HG02973 (cell line): ENCODE results near the gene OGA.

Experiments used
- ATAC-seq: cut with Tn5 transposase; IDR thresholded peaks from one replicate; pipeline ENCODE4 v1.9.1; 2021; ENCODE audit warnings: moderate library complexity; ENCODE audit not compliant: unreplicated experiment

Gene OGA

GRCh38 chr10:101837748-101838147 is 19.5 kb upstream of the OGA start:
- ATAC-seq: no peak

- ATAC-seq: no peak
Observed at GRCh38 chr10:101835362-101835761, 17.1 kb upstream of the OGA start.

- ATAC-seq: no peak
Observed at GRCh38 chr10:101834341-101834740, 16.1 kb upstream of the OGA start.

DNA sequence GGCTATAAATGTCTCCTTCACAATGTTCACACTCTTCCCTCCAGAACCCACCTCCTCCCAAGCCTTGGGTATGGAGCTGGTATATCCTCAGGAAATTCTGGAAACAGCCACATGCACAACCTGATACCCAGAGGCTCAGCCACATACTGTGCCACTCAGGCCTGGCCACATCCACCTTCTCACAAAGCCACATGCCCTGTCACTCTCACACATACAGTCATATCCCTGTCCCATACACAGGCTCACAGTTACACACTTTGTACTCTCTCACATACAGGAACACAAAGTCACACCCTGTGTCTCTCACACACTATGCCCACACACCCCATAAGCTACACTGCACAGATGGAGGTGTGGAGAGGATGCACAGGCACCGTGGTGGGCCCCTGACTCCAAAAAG is 15.2 kb upstream of the OGA start:
- ATAC-seq: no peak

- ATAC-seq: no peak
Observed at GRCh38 chr10:101832325-101832771, 14.1 kb upstream of the OGA start.

DNA sequence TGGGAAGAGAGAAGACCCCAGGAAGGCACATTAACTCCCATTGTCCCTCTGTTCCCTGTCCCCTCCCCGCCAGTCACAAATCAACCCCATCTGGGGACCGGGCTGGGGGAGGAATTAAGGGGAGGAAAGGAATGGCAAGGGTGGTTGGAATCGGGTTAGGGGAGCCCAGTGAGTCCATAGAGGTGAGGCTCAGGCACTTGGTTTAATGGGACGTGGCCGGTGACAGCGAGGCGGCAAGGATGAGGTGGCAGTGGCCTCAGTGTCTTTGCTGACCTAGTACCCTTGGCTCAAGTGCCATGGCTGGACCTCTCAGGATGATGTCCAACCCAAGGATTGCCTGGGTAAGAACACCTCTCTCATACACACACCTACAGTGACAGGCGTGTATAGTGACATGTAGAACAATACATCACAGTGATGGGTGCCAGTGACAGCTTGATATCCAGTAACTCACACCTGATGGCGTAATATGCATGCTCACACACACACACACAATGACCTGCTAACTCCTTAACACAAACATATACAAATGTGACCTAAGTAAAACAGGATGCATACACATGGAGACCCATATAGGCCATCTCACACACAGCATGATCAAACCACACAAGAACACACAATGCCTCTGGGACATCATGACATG is 13.0 kb upstream of the OGA start:
- ATAC-seq: no peak

DNA sequence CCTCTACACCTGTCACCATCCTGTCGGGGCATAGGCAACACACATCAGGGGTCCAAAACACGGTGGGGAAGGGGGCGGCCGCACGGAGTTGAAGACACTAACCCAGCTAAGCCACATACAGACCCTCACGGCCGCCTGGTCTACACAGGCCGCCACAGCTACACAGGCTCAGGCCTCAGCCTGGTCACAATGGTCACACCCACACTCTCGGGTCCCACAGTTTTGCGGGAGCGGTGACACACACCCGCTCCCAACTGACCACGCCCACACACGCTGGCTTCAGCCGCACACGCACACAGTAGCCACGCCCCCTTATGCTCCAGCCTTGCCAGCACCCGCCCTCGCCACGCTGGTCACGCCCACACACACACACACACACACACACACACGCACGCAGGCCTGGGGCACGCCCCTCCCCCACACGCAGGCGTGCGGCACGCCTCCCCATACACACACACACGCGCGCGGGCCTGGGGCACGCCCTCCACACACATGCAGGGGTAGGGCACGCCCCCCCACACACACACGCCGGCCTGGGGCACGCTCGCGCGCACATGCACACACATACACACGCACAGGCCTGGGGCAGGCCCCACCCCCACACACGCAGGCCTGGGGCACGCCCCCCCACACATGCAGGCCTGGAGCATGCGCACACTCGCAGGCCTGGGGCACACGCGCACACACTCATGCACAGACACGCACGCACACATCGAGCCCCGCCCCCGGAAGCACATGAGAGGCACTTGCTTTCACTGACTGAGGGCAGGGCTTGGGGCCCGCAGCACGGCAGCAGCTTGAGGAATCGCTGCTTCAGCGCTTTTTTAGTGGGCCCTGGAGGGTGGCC is 12.3 kb upstream of the OGA start:
- peak; percentile 49 for ATAC-seq

- peak; percentile 23 for ATAC-seq
Observed at GRCh38 chr10:101829561-101830315, 11.5 kb upstream of the OGA start.

DNA sequence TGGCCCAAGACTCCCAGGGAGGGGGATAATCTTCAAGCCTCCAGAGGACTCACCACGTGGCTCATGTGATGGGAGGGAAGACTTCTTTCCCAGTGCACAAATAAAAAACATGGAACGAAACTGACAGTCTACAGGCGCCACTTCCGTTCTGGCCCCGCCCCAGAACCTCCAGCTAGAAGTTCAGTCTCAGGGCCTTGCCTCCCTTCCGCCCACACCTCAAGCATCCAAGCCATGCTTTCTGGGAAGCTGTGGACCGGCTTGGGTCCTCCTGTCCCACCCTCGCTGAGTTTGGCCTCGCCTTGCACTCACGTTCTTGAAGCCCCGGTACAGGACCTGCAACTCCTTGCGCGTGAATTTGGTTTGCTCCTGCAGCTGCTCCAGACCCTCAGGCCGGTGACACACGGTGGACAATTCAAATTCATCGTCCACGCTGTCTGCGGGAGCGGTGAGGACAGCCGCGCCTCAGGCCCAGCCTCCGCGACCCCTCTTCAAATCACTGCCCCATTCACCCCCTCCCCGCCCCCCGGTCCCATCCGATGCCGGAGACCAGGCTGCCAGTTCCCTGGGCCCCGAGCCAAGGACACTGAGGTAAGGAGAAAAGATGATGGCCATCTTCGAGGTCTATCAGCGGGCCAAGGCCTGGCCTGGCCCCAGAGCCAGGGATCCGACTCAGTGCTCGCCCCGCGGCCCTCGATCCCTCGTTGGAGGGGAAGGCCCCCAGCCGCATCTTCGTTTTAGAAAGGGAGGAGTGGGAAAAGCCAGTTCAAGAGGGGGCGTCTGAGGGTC is 10.7 kb upstream of the OGA start:
- no peak for ATAC-seq

DNA sequence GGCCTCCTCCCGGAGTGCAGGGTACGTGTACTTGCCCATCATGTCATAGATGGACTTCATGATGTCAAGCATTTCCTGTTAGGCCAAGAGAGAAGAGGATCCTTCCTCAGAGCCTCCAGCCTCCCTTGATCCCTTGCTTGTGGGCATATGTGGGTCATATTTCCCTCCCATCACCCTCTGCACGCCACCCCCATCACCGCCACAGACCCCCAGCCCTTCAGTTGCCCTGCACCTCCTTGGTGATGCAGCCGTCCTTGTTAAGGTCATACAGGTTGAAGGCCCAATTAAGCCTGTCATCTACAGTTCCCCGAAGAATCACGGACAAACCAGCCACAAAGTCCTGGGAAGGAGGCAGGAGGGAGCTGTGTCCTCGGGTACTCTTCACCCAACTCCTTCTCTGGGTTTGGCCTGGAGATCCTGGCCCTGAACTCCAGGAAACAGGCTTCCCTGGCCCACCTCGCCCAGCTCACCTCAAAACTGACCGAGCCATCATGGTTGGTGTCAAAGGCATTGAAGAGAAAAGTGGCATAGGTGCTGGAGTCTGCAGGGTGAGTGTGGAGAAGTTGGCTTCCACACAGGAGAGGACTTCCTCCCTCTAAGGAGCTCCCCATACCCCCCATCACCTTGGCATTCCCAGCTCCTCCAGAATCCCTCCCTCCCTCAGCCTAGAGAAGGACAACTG is 9.8 kb upstream of the OGA start:
- ATAC-seq: no peak

- no peak for ATAC-seq
Observed at GRCh38 chr10:101826852-101827434, 8.7 kb upstream of the OGA start.

GRCh38 chr10:101824736-101825135 is 6.5 kb upstream of the OGA start:
- no peak for ATAC-seq

- ATAC-seq: peak; percentile 15
Observed at GRCh38 chr10:101818872-101819633, 809 bp upstream of the OGA start.

DNA sequence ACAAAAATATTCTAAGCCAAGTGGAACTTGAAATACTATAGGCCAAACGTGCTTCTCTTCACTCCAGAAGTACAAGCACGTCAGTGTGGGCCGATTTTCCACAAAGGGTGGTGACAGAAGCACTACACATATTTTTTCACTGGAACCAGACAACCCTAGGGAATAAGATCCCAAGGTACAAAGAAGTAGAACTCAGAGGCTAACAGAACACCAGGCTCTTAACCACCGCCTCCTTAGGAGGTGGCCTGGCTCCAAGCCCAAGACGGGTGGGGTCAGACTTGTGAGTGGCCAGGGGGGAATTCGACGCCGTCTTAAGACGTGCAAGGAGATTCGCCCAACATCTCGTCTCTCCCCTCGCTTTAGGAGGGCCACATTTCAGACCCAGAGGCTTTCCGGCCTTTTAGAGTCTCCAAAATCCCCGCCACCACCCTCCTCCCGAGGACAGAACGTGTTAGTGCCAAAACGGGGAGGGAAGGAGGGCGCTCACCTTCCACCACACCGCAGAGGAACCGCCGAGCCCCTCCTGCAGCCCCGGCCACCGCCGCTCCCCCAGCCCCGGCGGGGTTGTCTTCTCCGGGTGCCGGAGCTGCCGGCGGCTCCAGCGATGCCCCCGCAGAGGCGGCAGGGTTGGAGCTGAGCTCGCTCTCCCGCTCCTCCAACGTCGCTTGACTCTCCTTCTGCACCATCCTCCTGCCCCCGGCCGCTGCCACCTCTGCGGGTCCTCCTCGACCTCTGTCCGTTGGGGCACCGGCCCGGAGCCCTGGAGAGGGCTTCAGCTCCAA is 716 bp downstream of the OGA start:
- no peak for ATAC-seq

DNA sequence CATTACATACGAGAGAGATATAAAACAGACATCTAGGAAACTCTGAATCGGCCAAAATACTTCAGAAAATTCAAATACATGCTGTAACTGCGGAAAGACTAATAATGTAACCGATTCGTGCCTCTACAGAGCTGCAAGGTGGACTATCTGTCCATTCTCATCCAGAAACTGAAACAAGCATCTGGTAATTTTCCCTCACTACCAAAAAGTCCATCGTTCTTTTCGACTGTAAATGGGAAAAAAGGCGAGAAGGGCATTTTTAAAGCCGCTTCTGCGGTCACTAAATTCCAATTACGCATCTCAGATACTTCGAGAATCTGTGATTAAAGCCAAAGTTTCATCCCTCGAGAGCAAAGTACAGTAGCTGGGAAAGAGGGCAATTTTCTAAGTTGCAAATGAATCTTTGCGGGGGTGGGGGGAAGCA is 1.3 kb downstream of the OGA start:
- ATAC-seq: no peak

DNA sequence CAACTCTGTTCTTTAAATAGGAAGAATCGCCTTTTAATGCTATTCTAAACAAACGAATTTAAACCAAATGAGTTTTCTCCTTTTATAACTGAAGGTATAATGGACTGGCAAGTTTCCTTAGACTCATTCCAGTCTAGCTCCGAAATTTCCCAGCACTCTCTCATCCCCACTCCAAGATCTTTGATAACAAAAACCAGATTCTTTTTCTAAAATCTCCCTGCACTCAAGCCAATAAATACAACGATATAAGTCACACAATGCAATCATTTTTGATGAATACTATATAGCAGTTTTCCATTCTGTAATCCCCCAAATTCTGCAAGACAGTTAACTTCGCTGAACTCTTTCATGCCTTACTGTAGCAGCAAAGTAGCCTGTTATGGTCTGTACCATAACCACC is 1.9 kb downstream of the OGA start:
- no peak for ATAC-seq

DNA sequence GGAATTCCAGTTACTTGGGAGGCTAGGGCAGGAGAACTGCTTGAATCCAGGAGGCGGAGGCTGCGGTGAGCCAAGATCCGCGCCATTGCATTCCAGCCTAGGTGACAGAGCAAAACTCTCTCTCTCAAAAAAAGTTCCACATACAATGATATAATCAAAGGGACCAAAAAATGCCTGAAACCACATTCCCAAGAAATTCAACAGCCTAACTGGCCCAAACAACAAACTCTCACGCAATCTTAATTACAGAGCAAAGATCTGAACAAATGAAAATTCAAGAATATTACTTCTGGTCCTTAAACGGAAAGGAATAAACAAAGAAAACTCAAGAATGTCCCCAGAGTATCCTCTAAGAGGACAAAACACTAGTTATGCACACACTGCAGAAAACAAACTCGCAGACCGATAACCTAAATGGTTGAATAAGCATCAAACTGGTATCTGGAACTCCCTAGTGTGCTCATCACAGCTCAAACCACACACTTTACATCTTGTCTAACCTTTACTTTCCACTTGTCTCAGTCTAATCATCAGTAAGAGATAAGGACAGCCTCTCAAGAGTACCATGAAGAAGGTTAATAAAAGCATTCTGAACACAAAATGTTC is 3.7 kb downstream of the OGA start:
- no peak for ATAC-seq

- no peak for ATAC-seq
Observed at GRCh38 chr10:101812606-101813005, 5.6 kb downstream of the OGA start.
